KMS-11 (cell line): ENCODE results near the gene WARS2.
"Not testable (repeated sequence)": the region's sequence is repeated elsewhere in the genome, so short reads cannot be mapped to it uniquely, and the experiment has no call there.

Experiments used
- H2AFZ ChIP-seq: fragments of 200-600 bp; sonication (generic); 2 replicates; pipeline ENCODE4 v1.6.1; 2016; ENCODE audit warnings: antibody characterized with exemption, mixed run types, low read depth
- H3K27ac ChIP-seq: fragments of 200-600 bp; sonication (generic); 2 replicates; pipeline ENCODE4 v1.6.1; 2016; ENCODE audit warnings: mild to moderate bottlenecking, mixed run types
- H3K27me3 ChIP-seq: fragments of 200-600 bp; sonication (generic); 2 replicates; pipeline ENCODE4 v1.6.1; 2017; ENCODE audit warnings: mild to moderate bottlenecking, low read depth, mixed run types, moderate library complexity; ENCODE audit not compliant: insufficient read depth
- H3K36me3 ChIP-seq: fragments of 200-600 bp; sonication (generic); 2 replicates; pipeline ENCODE4 v1.6.1; 2017; ENCODE audit warnings: mild to moderate bottlenecking, mixed run types; ENCODE audit not compliant: insufficient read depth
- H3K4me1 ChIP-seq: fragments of 200-600 bp; sonication (generic); 2 replicates; pipeline ENCODE4 v1.6.1; 2016; ENCODE audit warnings: mild to moderate bottlenecking, low read depth, mixed run types; ENCODE audit not compliant: poor library complexity, severe bottlenecking
- H3K4me2 ChIP-seq: fragments of 200-600 bp; sonication (generic); 2 replicates; pipeline ENCODE4 v1.7.0; 2016; ENCODE audit warnings: mild to moderate bottlenecking, mixed run types
- H3K4me3 ChIP-seq: fragments of 200-600 bp; sonication (generic); IDR thresholded peaks from 2 replicates; pipeline ENCODE4 v1.6.1; 2017; ENCODE audit warnings: low read depth, low read length, mixed read lengths; ENCODE audit not compliant: insufficient read depth
- H3K79me2 ChIP-seq: fragments of 200-600 bp; sonication (generic); 2 replicates; pipeline ENCODE4 v1.6.1; 2016; ENCODE audit warnings: low read depth, mixed run types; ENCODE audit not compliant: insufficient read depth
- H3K9ac ChIP-seq: fragments of 200-600 bp; sonication (generic); 2 replicates; pipeline ENCODE4 v1.6.1; 2016; ENCODE audit warnings: mild to moderate bottlenecking, mixed run types
- H4K20me1 ChIP-seq: fragments of 200-600 bp; sonication (generic); 2 replicates; pipeline ENCODE4 v1.6.1; 2016; ENCODE audit warnings: mild to moderate bottlenecking, mixed run types; ENCODE audit not compliant: insufficient read depth
- TF ChIP-seq, protein P1 (sequence below): fragments of 200-600 bp; sonication (generic); conservative IDR thresholded peaks from 2 replicates; pipeline ENCODE4 v1.6.1; 2017; ENCODE audit warnings: low read depth, mild to moderate bottlenecking, antibody characterized with exemption, low read length, moderate library complexity, mixed read lengths

WARS2 gene

DNA sequence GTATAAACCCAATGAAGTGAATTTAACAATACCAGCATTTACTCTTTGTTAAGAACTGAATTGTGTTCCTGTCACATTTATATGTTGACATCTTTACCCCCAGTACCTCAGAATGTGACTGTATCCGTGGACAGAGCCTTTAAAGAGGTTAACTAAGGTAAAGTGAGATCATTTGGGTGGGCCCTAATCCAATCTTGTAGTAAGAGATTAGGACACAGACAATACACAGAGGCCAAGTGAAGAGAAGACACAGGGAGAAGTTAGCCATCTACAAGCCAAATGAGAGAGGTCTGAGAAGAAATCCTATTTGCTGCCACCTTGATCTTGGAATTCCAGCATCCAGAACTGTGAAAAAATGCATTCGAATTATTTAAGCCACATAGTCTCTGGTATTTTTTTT is 22.9 kb upstream of the WARS2 start:
- TF ChIP-seq, protein P1, sequence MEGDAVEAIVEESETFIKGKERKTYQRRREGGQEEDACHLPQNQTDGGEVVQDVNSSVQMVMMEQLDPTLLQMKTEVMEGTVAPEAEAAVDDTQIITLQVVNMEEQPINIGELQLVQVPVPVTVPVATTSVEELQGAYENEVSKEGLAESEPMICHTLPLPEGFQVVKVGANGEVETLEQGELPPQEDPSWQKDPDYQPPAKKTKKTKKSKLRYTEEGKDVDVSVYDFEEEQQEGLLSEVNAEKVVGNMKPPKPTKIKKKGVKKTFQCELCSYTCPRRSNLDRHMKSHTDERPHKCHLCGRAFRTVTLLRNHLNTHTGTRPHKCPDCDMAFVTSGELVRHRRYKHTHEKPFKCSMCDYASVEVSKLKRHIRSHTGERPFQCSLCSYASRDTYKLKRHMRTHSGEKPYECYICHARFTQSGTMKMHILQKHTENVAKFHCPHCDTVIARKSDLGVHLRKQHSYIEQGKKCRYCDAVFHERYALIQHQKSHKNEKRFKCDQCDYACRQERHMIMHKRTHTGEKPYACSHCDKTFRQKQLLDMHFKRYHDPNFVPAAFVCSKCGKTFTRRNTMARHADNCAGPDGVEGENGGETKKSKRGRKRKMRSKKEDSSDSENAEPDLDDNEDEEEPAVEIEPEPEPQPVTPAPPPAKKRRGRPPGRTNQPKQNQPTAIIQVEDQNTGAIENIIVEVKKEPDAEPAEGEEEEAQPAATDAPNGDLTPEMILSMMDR, result no peak
- Histone ChIP-seq H4K20me1 (no peaks in the 10 kb centered on the region), H3K9ac (no peak overlapping the region), H2AFZ (no peak overlapping the region), H3K27me3 (no peaks in the 10 kb centered on the region), H3K27ac (no peak overlapping the region), H3K4me2 (no peak overlapping the region), H3K4me3 (no peak overlapping the region), H3K4me1 (no peaks in the 10 kb centered on the region), H3K79me2 (no peaks in the 10 kb centered on the region), H3K36me3 (no peaks in the 10 kb centered on the region)

DNA sequence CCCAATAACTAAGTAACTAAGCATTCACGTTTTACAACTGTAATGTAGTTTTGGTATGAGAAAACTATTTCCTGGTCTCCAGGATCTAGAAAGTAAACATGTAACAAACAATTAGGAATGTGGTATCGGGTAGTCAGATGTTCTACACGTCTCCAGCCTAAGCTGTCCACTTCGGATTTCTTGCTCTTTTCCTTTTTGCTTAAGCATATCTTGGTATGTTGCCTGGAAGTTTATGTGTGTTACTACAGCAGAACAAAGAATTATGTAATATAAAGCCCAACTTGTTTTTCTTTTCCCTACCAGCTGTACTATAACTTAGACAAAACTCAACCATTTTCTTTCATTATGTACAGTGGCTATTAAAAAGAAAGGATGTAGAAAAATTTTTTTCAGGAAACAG is 20.4 kb upstream of the WARS2 start:
- no peaks in the 10 kb centered on the region for H3K36me3 ChIP-seq
- H3K27me3 ChIP-seq, result no peaks in the 10 kb centered on the region
- H3K79me2 ChIP-seq, result no peaks in the 10 kb centered on the region
- no peak overlapping the region for H3K27ac ChIP-seq
- H4K20me1 ChIP-seq, result no peaks in the 10 kb centered on the region
- H3K4me1 ChIP-seq, result no peaks in the 10 kb centered on the region
- H3K4me2 ChIP-seq, result no peak overlapping the region
- H3K4me3 ChIP-seq, result no peak overlapping the region
- no peak overlapping the region for H3K9ac ChIP-seq
- H2AFZ ChIP-seq, result no peak overlapping the region
- TF ChIP-seq, protein P1, result no peak

DNA sequence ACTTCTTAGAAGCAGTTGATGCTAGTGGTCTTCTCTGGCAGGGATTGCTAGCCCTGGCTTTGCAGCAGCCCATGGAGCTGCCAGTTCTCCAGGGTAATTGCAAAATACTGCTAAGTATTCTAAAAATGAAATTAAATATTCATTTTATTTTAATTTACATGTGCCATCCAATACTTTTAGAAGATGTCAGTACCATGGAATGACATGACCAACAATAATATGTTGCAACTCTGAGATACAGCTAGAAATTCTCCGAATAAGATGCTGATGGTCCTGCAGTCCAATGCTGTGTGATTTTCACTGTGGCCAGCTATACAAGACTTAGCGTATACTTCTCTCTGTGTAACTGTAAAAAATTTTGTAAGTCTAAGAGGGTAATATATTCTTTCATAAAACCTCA is 20.0 kb upstream of the WARS2 start:
- H3K9ac ChIP-seq, result no peak overlapping the region
- no peak overlapping the region for H2AFZ ChIP-seq
- H3K4me3 ChIP-seq, result no peak overlapping the region
- H3K36me3 ChIP-seq, result no peaks in the 10 kb centered on the region
- TF ChIP-seq, protein P1, result no peak
- no peaks in the 10 kb centered on the region for H4K20me1 ChIP-seq
- H3K4me2 ChIP-seq, result no peak overlapping the region
- H3K79me2 ChIP-seq, result no peaks in the 10 kb centered on the region
- H3K27me3 ChIP-seq, result no peaks in the 10 kb centered on the region
- no peaks in the 10 kb centered on the region for H3K4me1 ChIP-seq
- no peak overlapping the region for H3K27ac ChIP-seq

DNA sequence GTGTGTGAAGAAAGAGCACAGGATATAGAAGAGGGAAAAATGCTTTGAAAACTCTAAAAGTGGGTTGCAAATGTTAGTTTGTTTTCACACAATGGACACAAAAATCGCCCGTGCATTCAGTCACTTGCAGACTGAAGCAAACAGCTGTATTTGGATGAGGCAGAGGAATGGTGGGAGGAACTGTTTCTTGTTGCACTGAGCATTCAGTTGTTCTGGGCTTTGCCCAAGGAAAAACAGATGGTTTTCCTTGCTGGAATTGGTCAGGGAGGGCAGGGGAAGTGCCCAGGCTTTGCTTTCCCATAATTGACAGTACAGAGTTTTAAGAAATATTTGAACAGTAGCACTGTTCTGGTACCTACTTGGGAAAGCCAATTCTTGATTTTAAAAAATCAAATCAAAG is 19.5 kb upstream of the WARS2 start:
- TF ChIP-seq, protein P1, result no peak
- Histone ChIP-seq H3K27me3 (no peaks in the 10 kb centered on the region), H3K27ac (no peak overlapping the region), H3K9ac (no peak overlapping the region), H4K20me1 (no peaks in the 10 kb centered on the region), H3K36me3 (no peaks in the 10 kb centered on the region), H3K4me2 (no peak overlapping the region), H3K4me3 (no peak overlapping the region), H2AFZ (no peak overlapping the region), H3K79me2 (no peaks in the 10 kb centered on the region), H3K4me1 (no peaks in the 10 kb centered on the region)

DNA sequence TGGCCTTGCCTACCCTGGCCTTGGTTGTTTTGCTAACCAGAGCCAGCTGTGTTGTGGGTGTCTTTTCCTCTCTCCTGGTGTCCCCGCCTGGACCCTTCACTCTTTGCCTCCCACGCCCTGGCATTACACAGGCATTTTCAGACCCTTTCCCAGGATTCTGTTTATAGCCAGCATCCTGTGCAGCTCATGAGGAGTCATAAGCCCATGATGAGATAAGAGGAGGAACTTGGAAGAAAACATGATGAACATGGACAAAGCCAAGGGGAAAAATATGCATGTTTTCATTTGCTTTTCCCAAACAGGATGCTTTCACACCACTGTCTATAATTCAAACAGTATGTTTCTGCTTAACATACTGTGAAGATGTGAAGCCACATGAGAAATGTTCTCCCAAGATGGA is 18.7 kb upstream of the WARS2 start:
- H3K36me3 ChIP-seq, result no peaks in the 10 kb centered on the region
- H3K4me2 ChIP-seq, result no peak overlapping the region
- no peaks in the 10 kb centered on the region for H4K20me1 ChIP-seq
- TF ChIP-seq, protein P1, result no peak
- H3K4me1 ChIP-seq, result no peaks in the 10 kb centered on the region
- no peak overlapping the region for H3K27ac ChIP-seq
- H3K9ac ChIP-seq, result no peak overlapping the region
- no peaks in the 10 kb centered on the region for H3K27me3 ChIP-seq
- no peaks in the 10 kb centered on the region for H3K79me2 ChIP-seq
- H3K4me3 ChIP-seq, result no peak overlapping the region
- no peak overlapping the region for H2AFZ ChIP-seq

DNA sequence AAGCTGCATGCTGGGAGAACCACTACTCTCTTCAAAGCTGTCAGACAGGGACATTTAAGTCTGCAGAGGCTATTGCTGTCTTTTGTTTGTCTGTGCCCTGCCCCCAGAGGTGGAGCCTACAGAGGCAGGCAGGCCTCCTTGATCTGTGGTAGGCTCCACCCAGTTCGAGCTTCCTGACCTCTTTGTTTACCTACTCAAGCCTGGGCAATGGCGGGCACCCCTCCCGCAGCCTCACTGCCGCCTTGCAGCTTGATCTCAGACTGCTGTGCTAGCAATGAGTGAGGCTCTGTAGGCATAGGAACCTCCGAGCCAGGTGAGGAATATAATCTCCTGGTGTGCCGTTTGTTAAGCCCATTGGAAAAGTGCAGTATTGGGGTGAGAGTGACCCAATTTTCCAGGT is 16.3 kb upstream of the WARS2 start:
- not testable (repeated sequence) for H3K79me2 ChIP-seq, H3K36me3 ChIP-seq, H3K4me2 ChIP-seq, H3K27me3 ChIP-seq, H2AFZ ChIP-seq, H3K4me3 ChIP-seq, H3K9ac ChIP-seq, H3K4me1 ChIP-seq, H3K27ac ChIP-seq, H4K20me1 ChIP-seq

DNA sequence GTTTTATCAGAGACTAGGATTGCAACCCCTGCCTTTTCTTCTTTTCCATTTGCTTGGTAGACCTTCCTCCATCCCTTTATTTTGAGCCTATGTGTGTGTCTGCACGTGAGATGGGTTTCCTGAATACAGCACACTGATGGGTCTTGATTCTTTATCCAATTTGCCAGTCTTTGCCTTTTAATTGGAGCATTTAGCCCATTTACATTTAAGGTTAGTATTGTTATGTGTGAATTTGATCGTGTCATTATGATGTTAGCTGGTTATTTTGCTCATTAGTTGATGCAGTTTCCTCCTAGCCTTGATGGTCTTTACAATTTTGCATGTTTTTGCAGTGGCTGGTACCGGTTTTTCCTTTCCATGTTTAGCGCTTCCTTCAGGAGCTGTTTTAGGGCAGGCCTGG is 14.6 kb upstream of the WARS2 start:
- H3K36me3 ChIP-seq, H3K27ac ChIP-seq, H2AFZ ChIP-seq, H3K79me2 ChIP-seq, H3K27me3 ChIP-seq, H3K4me1 ChIP-seq, H4K20me1 ChIP-seq, H3K9ac ChIP-seq, H3K4me3 ChIP-seq, H3K4me2 ChIP-seq: not testable (repeated sequence)
